ENCODE data around the gene KRT83. TPM values are rescaled to one million over a fixed set of nuclear protein-coding genes. Genes with fewer than 3 reads are reported as not detected.

KRT83 gene
- 10 to 100 TPM in 3 of 4 donors, not detected in 1; 10.3 to 97.1 (median 33.9) TPM for total RNA-seq

DNA sequence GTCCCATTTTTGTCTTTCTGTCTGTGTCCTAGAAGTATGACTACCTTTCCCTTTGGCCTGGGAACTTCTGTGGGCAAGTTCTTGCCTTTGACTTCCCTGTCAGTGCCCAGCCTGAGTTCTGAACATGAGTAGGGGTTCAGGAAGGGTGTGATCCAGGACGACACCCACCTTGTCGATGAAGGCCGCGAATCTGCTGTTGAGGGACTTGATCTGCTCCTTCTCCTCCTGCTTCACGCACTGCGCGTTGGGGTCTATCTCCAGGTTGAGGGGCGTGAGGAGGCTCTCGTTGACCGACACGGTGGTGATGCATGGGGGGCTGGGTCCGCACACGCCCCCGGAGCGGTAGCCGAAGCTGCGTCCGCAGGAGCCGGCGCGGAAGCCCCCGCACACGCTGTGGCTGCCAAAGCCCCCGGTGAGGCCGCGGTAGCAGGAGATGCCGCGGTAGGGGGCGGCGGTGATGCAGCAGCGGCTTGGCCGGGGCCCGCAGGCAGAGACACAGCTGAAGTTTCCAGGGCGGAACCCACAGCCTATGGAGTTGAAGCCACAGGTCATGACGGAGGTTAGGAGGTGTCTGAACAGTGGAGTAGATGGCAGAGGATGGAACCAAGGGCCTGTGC is at the start of gene KRT83:
Gene KRT83, minus strand, starts transcription at position 615 of the 617 bp plus-strand sequence. Its CDS starts 63 bp downstream, at position 552.
- no peaks in the 10 kb centered on the region for H3K36me3 ChIP-seq
- peak in 1 of 2 donors; percentile 48 for DNase-seq (ENCODE audit: low spot score in 2 of 2)
- 69% methylated on average over 29 of the region's 35 CpGs for WGBS
- H3K27me3 ChIP-seq: peaks cover 28% of the 10 kb centered on the region
- no peaks in the 10 kb centered on the region for H3K9me3 ChIP-seq
- H3K4me3 ChIP-seq: no peak within 1 kb of the TSS
- no peak for TF ChIP-seq CTCF (IDR thresholded peaks at IDR 0.05)
- no peak for TF ChIP-seq EP300 (IDR thresholded peaks at IDR 0.05)
- no peak for TF ChIP-seq POLR2A (IDR thresholded peaks at IDR 0.05)
- no peak for TF ChIP-seq POLR2AphosphoS5 (IDR thresholded peaks at IDR 0.05)
- no peak within 1 kb of the TSS for H3K27ac ChIP-seq
- peaks cover 5% of the 10 kb centered on the region for H3K4me1 ChIP-seq

DNA sequence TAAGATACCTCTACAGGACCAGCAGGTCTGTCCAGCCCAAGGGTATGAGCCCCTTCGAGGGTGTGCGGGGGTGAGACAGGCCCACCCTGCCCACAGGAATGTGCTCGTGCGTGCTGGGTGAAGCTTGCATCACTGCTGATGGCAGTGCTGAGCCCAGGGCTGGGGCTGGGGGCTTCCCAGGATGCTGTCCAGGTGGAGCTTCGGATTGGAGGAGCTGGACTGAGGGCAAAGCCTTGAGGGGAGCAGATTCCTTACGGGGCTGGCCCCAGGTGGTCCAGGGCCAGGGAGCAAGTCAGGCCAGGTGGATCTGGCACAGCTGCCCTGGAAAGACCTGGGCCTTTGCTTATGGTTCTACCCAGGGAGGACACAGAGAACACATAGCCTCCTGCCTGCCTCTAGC is 48.6 kb upstream of the KRT83 start:
- H3K4me3 ChIP-seq: no peak overlapping the region
- DNase-seq (ENCODE audit: low spot score in 2 of 2): no peak
- no peaks in the 10 kb centered on the region for H3K9me3 ChIP-seq
- no CpG with 5 or more reads among the region's 6 CpGs for WGBS
- H3K27ac ChIP-seq: no peak overlapping the region
- TF ChIP-seq POLR2A (IDR thresholded peaks at IDR 0.05) (no peak), CTCF (IDR thresholded peaks at IDR 0.05) (no peak), POLR2AphosphoS5 (IDR thresholded peaks at IDR 0.05) (no peak), EP300 (IDR thresholded peaks at IDR 0.05) (no peak)
- no peaks in the 10 kb centered on the region for H3K27me3 ChIP-seq
- no peaks in the 10 kb centered on the region for H3K36me3 ChIP-seq
- H3K4me1 ChIP-seq: peaks cover 14% of the 10 kb centered on the region

DNA sequence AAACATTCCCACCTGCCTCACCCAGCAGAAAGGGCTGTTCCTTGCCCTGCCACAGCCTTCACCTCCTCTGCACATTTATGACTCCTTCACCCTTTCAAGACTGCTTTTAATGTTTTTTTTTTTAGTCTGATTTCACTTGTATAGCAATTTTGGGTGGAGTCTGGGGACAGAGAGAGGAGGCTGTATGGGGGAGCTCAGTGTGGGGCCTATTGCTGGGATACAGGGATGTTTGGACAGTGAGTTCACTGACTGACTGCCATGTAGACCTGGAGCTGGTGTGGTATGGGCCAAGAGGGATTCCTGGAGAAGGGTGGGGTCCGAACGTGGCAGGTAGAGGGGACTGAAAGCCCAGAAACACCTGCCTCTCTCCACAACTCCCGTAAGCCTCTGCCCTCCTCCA is 48.0 kb upstream of the KRT83 start:
- no peak for DNase-seq (ENCODE audit: low spot score in 2 of 2)

DNA sequence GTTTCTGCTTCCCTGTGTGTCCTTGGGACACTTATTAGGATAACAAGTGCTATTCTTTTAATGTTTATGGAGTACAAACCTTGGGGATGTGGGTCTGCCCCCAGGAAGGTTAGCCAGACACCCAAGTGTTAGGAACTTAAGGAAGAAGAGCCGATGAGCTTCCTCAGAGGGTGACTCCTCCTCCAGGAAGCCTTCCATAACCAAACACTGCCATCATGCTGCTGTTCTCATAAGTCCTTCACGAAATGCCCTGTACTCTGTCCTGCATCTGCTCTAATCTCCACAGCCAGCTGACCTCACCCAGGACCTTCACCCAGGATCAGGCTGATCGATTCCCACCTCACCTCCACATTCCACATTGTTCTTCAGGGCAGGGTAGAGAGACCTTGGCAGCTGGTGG is 47.3 kb upstream of the KRT83 start:
- Histone ChIP-seq H3K9me3 (no peaks in the 10 kb centered on the region), H3K36me3 (no peaks in the 10 kb centered on the region), H3K27me3 (no peaks in the 10 kb centered on the region), H3K27ac (no peak overlapping the region), H3K4me3 (no peak overlapping the region), H3K4me1 (peaks cover 14% of the 10 kb centered on the region)
- 95% methylated on average over 3 of the region's 3 CpGs for WGBS
- no peak for TF ChIP-seq POLR2A (IDR thresholded peaks at IDR 0.05)
- no peak for TF ChIP-seq POLR2AphosphoS5 (IDR thresholded peaks at IDR 0.05)
- TF ChIP-seq EP300 (IDR thresholded peaks at IDR 0.05): no peak
- no peak for TF ChIP-seq CTCF (IDR thresholded peaks at IDR 0.05)
- no peak for DNase-seq (ENCODE audit: low spot score in 2 of 2)

More for the DNA sequence above, 48.0 kb upstream of the KRT83 start:
- Histone ChIP-seq H3K9me3 (no peaks in the 10 kb centered on the region), H3K4me1 (peaks cover 14% of the 10 kb centered on the region), H3K27ac (no peak overlapping the region), H3K4me3 (no peak overlapping the region), H3K36me3 (no peaks in the 10 kb centered on the region), H3K27me3 (no peaks in the 10 kb centered on the region)
- TF ChIP-seq CTCF (IDR thresholded peaks at IDR 0.05): no peak
- WGBS: 72% methylated on average over 2 of the region's 3 CpGs

DNA sequence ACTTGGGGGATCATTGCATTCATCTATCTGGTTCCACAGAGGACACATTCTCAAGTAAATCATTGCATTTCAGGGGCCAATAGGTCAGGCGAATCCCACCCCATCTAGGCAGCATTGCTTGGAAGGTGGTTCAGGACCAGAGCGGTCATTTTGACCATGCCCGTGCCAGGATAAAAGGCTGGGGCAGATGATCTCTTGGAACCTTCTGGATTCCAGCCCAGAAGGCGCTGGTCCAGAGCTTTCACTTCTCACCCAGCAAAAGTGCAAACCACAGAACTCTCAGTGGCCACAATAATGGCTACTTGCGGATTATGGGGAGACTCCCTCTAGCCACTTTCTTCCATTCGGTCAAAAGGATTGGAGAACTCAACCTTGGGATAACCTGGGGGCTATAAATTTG is 46.7 kb upstream of the KRT83 start:
- H3K27me3 ChIP-seq: no peaks in the 10 kb centered on the region
- no peaks in the 10 kb centered on the region for H3K9me3 ChIP-seq
- TF ChIP-seq POLR2AphosphoS5 (IDR thresholded peaks at IDR 0.05) (no peak), POLR2A (IDR thresholded peaks at IDR 0.05) (no peak)
- no peak for DNase-seq (ENCODE audit: low spot score in 2 of 2)
- H3K4me1 ChIP-seq: peaks cover 14% of the 10 kb centered on the region
- no peak overlapping the region for H3K27ac ChIP-seq
- H3K36me3 ChIP-seq: no peaks in the 10 kb centered on the region
- no peak overlapping the region for H3K4me3 ChIP-seq
- no CpG with 5 or more reads among the region's 6 CpGs for WGBS

All from suprapubic skin (tissue), 4 donors.